Mammary epithelial cell (primary cell): ENCODE results near the gene FLRT2.

Experiments used
- EZH2 ChIP-seq: IDR thresholded peaks from 2 replicates; pipeline ENCODE4 v1.6.1; 2012; ENCODE audit warnings: low read length, inconsistent platforms, borderline replicate concordance
- TF ChIP-seq, protein P1 (sequence below), 2 donors: IDR thresholded peaks in 1 of 2; conservative IDR thresholded peaks in 1 of 2; 2 replicates each; pipeline ENCODE4 v1.5.1; 2011 to 2012; ENCODE audit warnings: inconsistent platforms in 2 of 2, low read length in 2 of 2, mild to moderate bottlenecking in 2 of 2, control low read depth in 1 of 2, low read depth in 1 of 2; ENCODE audit not compliant: insufficient read depth in 1 of 2; ENCODE audit errors: extremely low read depth in 1 of 2

- TF ChIP-seq, protein P1, sequence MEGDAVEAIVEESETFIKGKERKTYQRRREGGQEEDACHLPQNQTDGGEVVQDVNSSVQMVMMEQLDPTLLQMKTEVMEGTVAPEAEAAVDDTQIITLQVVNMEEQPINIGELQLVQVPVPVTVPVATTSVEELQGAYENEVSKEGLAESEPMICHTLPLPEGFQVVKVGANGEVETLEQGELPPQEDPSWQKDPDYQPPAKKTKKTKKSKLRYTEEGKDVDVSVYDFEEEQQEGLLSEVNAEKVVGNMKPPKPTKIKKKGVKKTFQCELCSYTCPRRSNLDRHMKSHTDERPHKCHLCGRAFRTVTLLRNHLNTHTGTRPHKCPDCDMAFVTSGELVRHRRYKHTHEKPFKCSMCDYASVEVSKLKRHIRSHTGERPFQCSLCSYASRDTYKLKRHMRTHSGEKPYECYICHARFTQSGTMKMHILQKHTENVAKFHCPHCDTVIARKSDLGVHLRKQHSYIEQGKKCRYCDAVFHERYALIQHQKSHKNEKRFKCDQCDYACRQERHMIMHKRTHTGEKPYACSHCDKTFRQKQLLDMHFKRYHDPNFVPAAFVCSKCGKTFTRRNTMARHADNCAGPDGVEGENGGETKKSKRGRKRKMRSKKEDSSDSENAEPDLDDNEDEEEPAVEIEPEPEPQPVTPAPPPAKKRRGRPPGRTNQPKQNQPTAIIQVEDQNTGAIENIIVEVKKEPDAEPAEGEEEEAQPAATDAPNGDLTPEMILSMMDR (conservative IDR thresholded peaks at IDR 0.05 in 1 of 2, IDR thresholded peaks at IDR 0.05 in 1 of 2; ENCODE audit: extremely low read depth in 1 of 2, insufficient read depth in 1 of 2, low read depth in 1 of 2, low read length in 2 of 2) = no peak
- TF ChIP-seq EZH2 = no peak
Measured at GRCh38 chr14:85597701-85598100, 67.8 kb downstream of the FLRT2 start.
